PC-3 (cell line): ENCODE results near the gene TMED7.

Experiments
- CTCF ChIP-seq: fragments of 300-600 bp; sonication (generic); conservative IDR thresholded peaks from 2 replicates; pipeline ENCODE4 v1.5.1; 2017; ENCODE audit warnings: antibody characterized with exemption, low read depth, mild to moderate bottlenecking, low read length
- EZH2 ChIP-seq: fragments of 300-600 bp; sonication (generic); IDR thresholded peaks from one replicate; pipeline ENCODE4 v1.6.1; 2017; ENCODE audit warnings: antibody characterized with exemption, mild to moderate bottlenecking, low read length; ENCODE audit not compliant: unreplicated experiment

GRCh38 chr5:115607935-115608334 lies 17.9 kb downstream of the TMED7 start:
- no peak for TF ChIP-seq CTCF
- no peak for TF ChIP-seq EZH2
